GM19025 (cell line): ENCODE results near the gene USP36.
"Not testable (repeated sequence)": the region's sequence is repeated elsewhere in the genome, so short reads cannot be mapped to it uniquely, and the experiment has no call there.

ENCODE experiments used
- ATAC-seq: cut with Tn5 transposase; IDR thresholded peaks from one replicate; pipeline ENCODE4 v1.9.1; 2021; ENCODE audit warnings: mild to moderate bottlenecking, low read depth, moderate library complexity; ENCODE audit not compliant: unreplicated experiment

Gene USP36

GRCh38 chr17:78840780-78841611, at the start of gene USP36:
Gene USP36 (minus strand): TSS chr17:78840814. CDS start chr17:78836363, 4,451 bp downstream.
- peak; percentile 87 for ATAC-seq

- ATAC-seq: not testable (repeated sequence)
Measured at GRCh38 chr17:78890096-78890495, 49.5 kb upstream of the USP36 start.

- no peak for ATAC-seq
Measured at GRCh38 chr17:78889531-78889930, 48.9 kb upstream of the USP36 start.

- no peak for ATAC-seq
Measured at GRCh38 chr17:78888941-78889518, 48.4 kb upstream of the USP36 start.

- no peak for ATAC-seq
Measured at GRCh38 chr17:78886954-78887353, 46.3 kb upstream of the USP36 start.

GRCh38 chr17:78885956-78886355, 45.3 kb upstream of the USP36 start:
- ATAC-seq: no peak

GRCh38 chr17:78884876-78885667, 44.5 kb upstream of the USP36 start:
- no peak for ATAC-seq

GRCh38 chr17:78884148-78884825, 43.7 kb upstream of the USP36 start:
- no peak for ATAC-seq

- ATAC-seq: no peak
Measured at GRCh38 chr17:78883533-78884131, 43.0 kb upstream of the USP36 start.

GRCh38 chr17:78883089-78883532, 42.5 kb upstream of the USP36 start:
- ATAC-seq: no peak

- ATAC-seq: no peak
Measured at GRCh38 chr17:78882540-78883088, 42.0 kb upstream of the USP36 start.

GRCh38 chr17:78879635-78880186, 39.1 kb upstream of the USP36 start:
- no peak for ATAC-seq

- ATAC-seq: no peak
Measured at GRCh38 chr17:78878871-78879527, 38.4 kb upstream of the USP36 start.

GRCh38 chr17:78878261-78878660, 37.6 kb upstream of the USP36 start:
- no peak for ATAC-seq

- not testable (repeated sequence) for ATAC-seq
Measured at GRCh38 chr17:78876954-78877517, 36.4 kb upstream of the USP36 start.

- ATAC-seq: no peak
Measured at GRCh38 chr17:78876094-78876597, 35.5 kb upstream of the USP36 start.

GRCh38 chr17:78875363-78876093, 34.9 kb upstream of the USP36 start:
- ATAC-seq: no peak
